B cell (primary cell): ENCODE data around the gene WASF2. TPM values are rescaled to one million over a fixed set of nuclear protein-coding genes. Genes with fewer than 3 reads are reported as not detected.
"Not testable (repeated sequence)": the region's sequence is repeated elsewhere in the genome, so short reads cannot be mapped to it uniquely, and the experiment has no call there.

Experiments
- ATAC-seq: fragments of 200-7000 bp; cut with Tn5 transposase; one replicate; pipeline ENCODE4 v1.10.0; 2021; ENCODE audit warnings: low read depth, mild to moderate bottlenecking, moderate number of reproducible peaks, moderate library complexity
- CTCF ChIA-PET: fragments of 350-600 bp; sonication (Branson Sonifier 250); formaldehyde crosslinking; loops from one replicate; lab custom pipeline; 2021; ENCODE audit warnings: antibody characterized with exemption, inconsistent platforms; lab: Charles Lee
- POLR2A ChIA-PET: fragments of 350-600 bp; sonication (Branson Sonifier 250); formaldehyde crosslinking; loops from one replicate; lab custom pipeline; 2021; ENCODE audit warnings: antibody characterized with exemption; lab: Charles Lee
- DNase-seq: peaks from one replicate; pipeline ENCODE4 v3.0.0; 2013
- H2AFZ ChIP-seq: 2 replicates; pipeline ENCODE4 v1.6.1; 2012; ENCODE audit warnings: mild to moderate bottlenecking, low read depth, low read length; ENCODE audit not compliant: insufficient read depth, poor library complexity, severe bottlenecking
- H3K27ac ChIP-seq, 2 donors: 1 replicate in 1 of 2; 2 replicates in 1 of 2; pipeline ENCODE4 v1.5.1; 2012 to 2013; ENCODE audit warnings: low read length in 2 of 2, mild to moderate bottlenecking in 2 of 2, moderate library complexity in 1 of 2
- H3K27me3 ChIP-seq, 4 experiments: fragments of 200-600 bp in 1 of 4; sonication (generic) in 1 of 4; replicated peaks in 1 of 4; 1 replicate in 2 of 4; 2 replicates in 2 of 4; pipeline versions ENCODE4 v1.6.1 to v1.7.0; 2013 to 2016; ENCODE audit warnings: low read length in 3 of 4, mild to moderate bottlenecking in 2 of 4, mixed read lengths in 1 of 4, moderate library complexity in 1 of 4; ENCODE audit not compliant: insufficient read depth in 4 of 4, control insufficient read depth in 3 of 4; ENCODE audit errors: control extremely low read depth in 1 of 4
- H3K36me3 ChIP-seq, 2 experiments: replicated peaks in 1 of 2; 1 replicate in 1 of 2; 2 replicates in 1 of 2; pipeline versions ENCODE4 v1.6.1 to v1.7.1; 2013; ENCODE audit warnings: low read length in 1 of 2; ENCODE audit not compliant: insufficient read depth in 2 of 2, control insufficient read depth in 1 of 2; ENCODE audit errors: control extremely low read depth in 1 of 2, extremely low read depth in 1 of 2
- H3K4me1 ChIP-seq, 2 donors: fragments of 200-600 bp in 1 of 2; sonication (generic) in 1 of 2; 1 replicate in 1 of 2; 2 replicates in 1 of 2; pipeline versions ENCODE4 v1.5.1 to v1.6.1; 2013 to 2017; ENCODE audit warnings: low read length in 2 of 2; ENCODE audit not compliant: control insufficient read depth in 2 of 2, insufficient read depth in 2 of 2
- H3K4me2 ChIP-seq: replicated peaks from 2 replicates; pipeline ENCODE3; 2012; ENCODE audit warnings: mild to moderate bottlenecking, low read depth, low read length; ENCODE audit not compliant: poor library complexity, severe bottlenecking
- H3K4me3 ChIP-seq, 5 experiments: fragments of 200-600 bp in 1 of 5; sonication (generic) in 1 of 5; 1 replicate in 3 of 5; 2 replicates in 2 of 5; pipeline versions ENCODE4 v1.5.1 to v1.7.0; 2011 to 2016; ENCODE audit warnings: low read length in 4 of 5, mild to moderate bottlenecking in 4 of 5, low read depth in 2 of 5, control low read depth in 1 of 5, moderate library complexity in 1 of 5; ENCODE audit not compliant: insufficient read depth in 1 of 5; ENCODE audit errors: control extremely low read depth in 1 of 5, extremely low read depth in 1 of 5
- H3K79me2 ChIP-seq: fragments of 200-600 bp; sonication (generic); one replicate; pipeline ENCODE4 v1.6.0; 2016; ENCODE audit warnings: low read length; ENCODE audit not compliant: control insufficient read depth, insufficient read depth
- H3K9ac ChIP-seq: fragments of 200-600 bp; sonication (generic); 2 replicates; pipeline ENCODE4 v1.6.1; 2017; ENCODE audit warnings: mild to moderate bottlenecking, low read length, moderate library complexity
- H3K9me3 ChIP-seq, 3 donors: one replicate each; pipeline versions ENCODE4 v1.6.1 to v1.7.1; 2013; ENCODE audit warnings: low read length in 2 of 3; ENCODE audit not compliant: control insufficient read depth in 2 of 3, insufficient read depth in 1 of 3; ENCODE audit errors: control extremely low read depth in 1 of 3
- H4K20me1 ChIP-seq: 2 replicates; pipeline ENCODE4 v1.6.0; 2012; ENCODE audit warnings: mild to moderate bottlenecking, low read length; ENCODE audit not compliant: insufficient read depth, control insufficient read depth, poor library complexity, severe bottlenecking
- H3K27ac Mint-ChIP-seq: one replicate; pipeline ENCODE4 v1.8.0; 2021; ENCODE audit warnings: mixed read lengths
- H3K27me3 Mint-ChIP-seq: one replicate; pipeline ENCODE4 v1.8.0; 2021; ENCODE audit warnings: mixed read lengths
- H3K4me1 Mint-ChIP-seq: one replicate; pipeline ENCODE4 v1.8.0; 2021; ENCODE audit warnings: mixed read lengths
- H3K4me3 Mint-ChIP-seq: one replicate; pipeline ENCODE4 v1.8.0; 2021; ENCODE audit warnings: mixed read lengths
- H3K9me3 Mint-ChIP-seq: one replicate; pipeline ENCODE4 v1.8.0; 2022; ENCODE audit warnings: mixed read lengths; ENCODE audit not compliant: insufficient read depth
- CTCF ChIP-seq: fragments of 200-600 bp; IDR thresholded peaks from one replicate; pipeline ENCODE4 v1.8.0; 2022; ENCODE audit warnings: antibody characterized with exemption, mild to moderate bottlenecking
- EZH2 ChIP-seq: IDR thresholded peaks from 2 replicates; pipeline ENCODE4 v1.6.1; 2012; ENCODE audit warnings: borderline replicate concordance, low read depth, mild to moderate bottlenecking, moderate library complexity, low read length; ENCODE audit not compliant: insufficient read depth, poor library complexity, severe bottlenecking
- WGBS: methylation state at CpG from one replicate; pipeline ENCODE4 v1.1.5; 2013; ENCODE audit warnings: missing lambda C conversion rate; ENCODE audit not compliant: insufficient coverage; 5-methylcytosine and 5-hydroxymethylcytosine counted together
- intact Hi-C: fragments of 100-400 bp; cut with micrococcal nuclease; formaldehyde crosslinking; loops from one replicate; pipeline ENCODE4 v1.10.0; 2022
- polyA plus RNA-seq: library from polyadenylated mRNA; depleted of rRNA; stranded (reverse); fragments of >200 nt; gene quantifications from 2 replicates; pipeline ENCODE4 v1.2.3, GENCODE V29; 2012
- total RNA-seq, 2 donors: library from RNA; stranded (reverse); fragments of 120-200 nt in 1 of 2; gene quantifications; 1 replicate in 1 of 2; 2 replicates in 1 of 2; pipeline versions ENCODE4 v1.2.3 to v1.2.4, GENCODE V29; 2013 to 2022

WASF2 gene
- total and polyA plus RNA-seq, 2 donors (not counting 1 experiment from before 2014, with no cell fraction given): 67.4 to 169 TPM

GRCh38 chr1:27406362-27406680, 83.6 kb downstream of the WASF2 start:
- Histone ChIP-seq H3K79me2 (peaks cover 4% of the 10 kb centered on the region), H3K4me1 (peaks cover 47 to 62% of the 10 kb centered on the region in 2 donors), H3K36me3 (peaks cover 8 to 44% of the 10 kb centered on the region in 2 experiments), H2AFZ (no peak overlapping the region), H3K9me3 (no peaks in the 10 kb centered on the region), H3K27me3 (no peaks in the 10 kb centered on the region), H3K4me3 (no peak overlapping the region), H3K4me2 (no peak overlapping the region), H4K20me1 (peaks cover 10% of the 10 kb centered on the region), H3K27ac (peak overlapping the region in 1 of 2 donors; percentile 75), H3K9ac (no peak overlapping the region)
- DNase-seq (no peak), ATAC-seq (no peak)
- no peaks in the 10 kb centered on the region for H3K9me3 Mint-ChIP-seq
- no peak overlapping the region for H3K4me3 Mint-ChIP-seq
- 100% methylated on average over 2 of the region's 4 CpGs for WGBS
- ChIA-PET POLR2A (no interaction called here), CTCF (interaction anchor here (0.9 to 3.7 kb wide), 2 partner anchors 9 to 257 kb away, joined by 3 to 23 read pairs; no protein-coding TSS in a partner anchor)
- H3K27me3 Mint-ChIP-seq: no peaks in the 10 kb centered on the region
- TF ChIP-seq EZH2 (no peak), CTCF (no peak)
- peaks cover 60% of the 10 kb centered on the region for H3K4me1 Mint-ChIP-seq
- H3K27ac Mint-ChIP-seq: peak overlapping the region; percentile 75
- intact Hi-C loops: no loop called here

- H3K4me2 ChIP-seq, POLR2A ChIA-PET, H3K27me3 ChIP-seq, H3K4me3 ChIP-seq, H3K9me3 ChIP-seq, H3K4me3 Mint-ChIP-seq, H3K79me2 ChIP-seq, H3K27me3 Mint-ChIP-seq, H4K20me1 ChIP-seq, ATAC-seq, H3K9ac ChIP-seq, H2AFZ ChIP-seq, intact Hi-C loops, H3K9me3 Mint-ChIP-seq, DNase-seq: not testable (repeated sequence)
- Histone ChIP-seq H3K36me3 (peaks cover 8 to 39% of the 10 kb centered on the region in 2 experiments), H3K27ac (peak overlapping the region in 1 of 2 donors; percentile 75), H3K4me1 (peaks cover 47 to 66% of the 10 kb centered on the region in 2 donors)
- Mint-ChIP-seq H3K27ac (peak overlapping the region; percentile 75), H3K4me1 (peaks cover 59% of the 10 kb centered on the region)
- 93% methylated on average over 13 of the region's 18 CpGs for WGBS
- CTCF ChIA-PET: interaction anchor here (0.6 to 5.6 kb wide), 7 partner anchors 10 to 199 kb away, joined by 3 to 114 read pairs (median 4); partner anchors contain the start of gene AHDC1
Observed at GRCh38 chr1:27405598-27406361, 84.2 kb downstream of the WASF2 start.
